Sigmoid colon (tissue), 4 donors: Measurements from ENCODE around the gene COL4A6.

ENCODE experiments used
- EP300 ChIP-seq, 4 donors: sonication (generic); formaldehyde crosslinking; IDR thresholded peaks; one replicate each; pipeline ENCODE4 v1.6.1; 2017; ENCODE audit warnings: antibody characterized with exemption in 4 of 4
- POLR2A ChIP-seq, 2 donors: fragments of 450-650 bp; IDR thresholded peaks; one replicate each; pipeline ENCODE4 v1.6.1; 2016; ENCODE audit warnings: antibody characterized with exemption in 2 of 2, mild to moderate bottlenecking in 2 of 2, moderate library complexity in 2 of 2
- TF ChIP-seq, protein P1 (sequence below), 4 experiments: fragments of 450-650 bp in 3 of 4; fragments of 200-600 bp in 1 of 4; IDR thresholded peaks; one replicate each; pipeline ENCODE4 v1.5.1; 2016 to 2019; ENCODE audit warnings: antibody characterized with exemption in 4 of 4, mild to moderate bottlenecking in 3 of 4, moderate library complexity in 2 of 4

DNA sequence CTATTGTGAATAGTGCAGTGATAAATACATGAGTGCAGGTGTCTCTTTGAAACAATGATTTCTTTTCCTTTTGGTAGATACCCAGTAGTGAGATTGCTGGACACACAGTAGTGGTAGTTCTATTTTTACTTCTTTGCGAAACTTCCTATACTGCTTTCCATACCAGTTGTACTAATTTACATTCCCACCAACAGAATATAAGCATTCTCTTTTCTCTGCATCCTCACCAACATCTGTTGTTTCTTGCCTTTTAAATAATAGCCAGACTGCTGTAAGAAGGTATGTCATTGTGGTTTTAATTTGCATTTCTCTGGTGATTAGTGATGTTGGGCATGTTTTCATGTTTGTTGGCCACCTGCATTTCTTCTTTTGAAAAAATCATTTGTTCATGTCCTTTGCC, 105.9 kb downstream of the COL4A6 start:
- no peak for TF ChIP-seq POLR2A (IDR thresholded peaks at IDR 0.05)
- TF ChIP-seq EP300 (IDR thresholded peaks at IDR 0.05) = no peak
- TF ChIP-seq, protein P1, sequence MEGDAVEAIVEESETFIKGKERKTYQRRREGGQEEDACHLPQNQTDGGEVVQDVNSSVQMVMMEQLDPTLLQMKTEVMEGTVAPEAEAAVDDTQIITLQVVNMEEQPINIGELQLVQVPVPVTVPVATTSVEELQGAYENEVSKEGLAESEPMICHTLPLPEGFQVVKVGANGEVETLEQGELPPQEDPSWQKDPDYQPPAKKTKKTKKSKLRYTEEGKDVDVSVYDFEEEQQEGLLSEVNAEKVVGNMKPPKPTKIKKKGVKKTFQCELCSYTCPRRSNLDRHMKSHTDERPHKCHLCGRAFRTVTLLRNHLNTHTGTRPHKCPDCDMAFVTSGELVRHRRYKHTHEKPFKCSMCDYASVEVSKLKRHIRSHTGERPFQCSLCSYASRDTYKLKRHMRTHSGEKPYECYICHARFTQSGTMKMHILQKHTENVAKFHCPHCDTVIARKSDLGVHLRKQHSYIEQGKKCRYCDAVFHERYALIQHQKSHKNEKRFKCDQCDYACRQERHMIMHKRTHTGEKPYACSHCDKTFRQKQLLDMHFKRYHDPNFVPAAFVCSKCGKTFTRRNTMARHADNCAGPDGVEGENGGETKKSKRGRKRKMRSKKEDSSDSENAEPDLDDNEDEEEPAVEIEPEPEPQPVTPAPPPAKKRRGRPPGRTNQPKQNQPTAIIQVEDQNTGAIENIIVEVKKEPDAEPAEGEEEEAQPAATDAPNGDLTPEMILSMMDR (IDR thresholded peaks at IDR 0.05) = no peak
